Astrocyte of the cerebellum (primary cell): Measurements from ENCODE around the gene HCLS1.
"Not testable (repeated sequence)": the region's sequence is repeated elsewhere in the genome, so short reads cannot be mapped to it uniquely, and the experiment has no call there.

ENCODE experiments used
- DNase-seq: peaks from one replicate; pipeline ENCODE4 v3.0.0-alpha.2; 2011; ENCODE audit warnings: low read depth
- H3K4me3 ChIP-seq: 2 replicates; pipeline ENCODE4 v1.5.1; 2011; ENCODE audit warnings: mild to moderate bottlenecking, low read depth, low read length, moderate library complexity
- CTCF ChIP-seq: IDR thresholded peaks from 2 replicates; pipeline ENCODE4 v1.5.1; 2012; ENCODE audit warnings: low read length, low read depth, moderate library complexity, mild to moderate bottlenecking; ENCODE audit errors: missing control alignments
- in situ Hi-C: cut with HindIII; loops from 2 replicates; pipeline ENCODE4 v1.10.0; 2017; ENCODE audit warnings: low sequenced_read_pairs

The HCLS1 gene

GRCh38 chr3:121698476-121698875, 37.8 kb upstream of the HCLS1 start:
- DNase-seq, result no peak
- in situ Hi-C loops, result no loop called here
- TF ChIP-seq CTCF, result no peak
- no peak overlapping the region for H3K4me3 ChIP-seq

GRCh38 chr3:121696186-121696585, 35.5 kb upstream of the HCLS1 start:
- no peak overlapping the region for H3K4me3 ChIP-seq
- in situ Hi-C loops, result no loop called here
- no peak for DNase-seq
- no peak for TF ChIP-seq CTCF

GRCh38 chr3:121692010-121692699, 31.5 kb upstream of the HCLS1 start:
- no peak for TF ChIP-seq CTCF
- H3K4me3 ChIP-seq, result no peak overlapping the region
- no peak for DNase-seq
- in situ Hi-C loops, result no loop called here

- DNase-seq, result no peak
Observed at GRCh38 chr3:121690777-121691405, 30.2 kb upstream of the HCLS1 start.

GRCh38 chr3:121688747-121689146, 28.0 kb upstream of the HCLS1 start:
- DNase-seq, in situ Hi-C loops, H3K4me3 ChIP-seq: not testable (repeated sequence)

More at GRCh38 chr3:121690777-121691405, 30.2 kb upstream of the HCLS1 start:
- in situ Hi-C loops, result no loop called here
- no peak overlapping the region for H3K4me3 ChIP-seq
- no peak for TF ChIP-seq CTCF

- no peak for DNase-seq
- no peak for TF ChIP-seq CTCF
- in situ Hi-C loops, result no loop called here
- no peak overlapping the region for H3K4me3 ChIP-seq
Observed at GRCh38 chr3:121681792-121682191, 21.1 kb upstream of the HCLS1 start.

GRCh38 chr3:121677141-121677540, 16.4 kb upstream of the HCLS1 start:
- in situ Hi-C loops, result no loop called here
- H3K4me3 ChIP-seq, result no peak overlapping the region
- DNase-seq, result no peak
- TF ChIP-seq CTCF, result no peak
